Lower leg skin (tissue), 3 donors: Measurements from ENCODE around the gene FKBP6.

Experiments
- POLR2A ChIP-seq, 2 donors: fragments of 450-650 bp; IDR thresholded peaks; one replicate each; pipeline ENCODE4 v1.6.1; 2016 to 2017; ENCODE audit warnings: antibody characterized with exemption in 2 of 2, mild to moderate bottlenecking in 1 of 2, moderate library complexity in 1 of 2
- TF ChIP-seq, protein P1 (sequence below), 3 donors: fragments of 450-650 bp; IDR thresholded peaks; one replicate each; pipeline ENCODE4 v1.5.1; 2016; ENCODE audit warnings: antibody characterized with exemption in 3 of 3, mild to moderate bottlenecking in 3 of 3, moderate library complexity in 2 of 3

DNA sequence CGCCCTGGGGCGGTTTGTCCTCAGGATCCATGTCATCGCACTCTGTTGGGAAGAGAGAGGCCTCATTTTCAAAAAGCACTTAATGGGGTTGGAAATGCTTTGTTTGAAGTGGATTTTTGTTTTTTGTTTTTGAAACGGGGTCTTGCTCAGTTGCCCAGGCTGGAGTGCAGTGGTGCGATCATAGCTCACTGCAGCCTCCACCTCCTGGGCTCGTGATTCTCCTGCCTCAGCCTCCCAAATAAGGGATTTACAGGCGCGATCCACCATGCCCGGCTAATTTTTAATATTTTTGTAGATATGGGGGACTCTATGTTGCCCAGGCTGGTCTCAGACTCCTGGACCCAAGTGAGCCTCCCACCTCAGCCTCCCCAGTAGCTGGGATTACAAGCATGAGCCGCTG lies 735 bp downstream of the FKBP6 start:
- TF ChIP-seq, protein P1, sequence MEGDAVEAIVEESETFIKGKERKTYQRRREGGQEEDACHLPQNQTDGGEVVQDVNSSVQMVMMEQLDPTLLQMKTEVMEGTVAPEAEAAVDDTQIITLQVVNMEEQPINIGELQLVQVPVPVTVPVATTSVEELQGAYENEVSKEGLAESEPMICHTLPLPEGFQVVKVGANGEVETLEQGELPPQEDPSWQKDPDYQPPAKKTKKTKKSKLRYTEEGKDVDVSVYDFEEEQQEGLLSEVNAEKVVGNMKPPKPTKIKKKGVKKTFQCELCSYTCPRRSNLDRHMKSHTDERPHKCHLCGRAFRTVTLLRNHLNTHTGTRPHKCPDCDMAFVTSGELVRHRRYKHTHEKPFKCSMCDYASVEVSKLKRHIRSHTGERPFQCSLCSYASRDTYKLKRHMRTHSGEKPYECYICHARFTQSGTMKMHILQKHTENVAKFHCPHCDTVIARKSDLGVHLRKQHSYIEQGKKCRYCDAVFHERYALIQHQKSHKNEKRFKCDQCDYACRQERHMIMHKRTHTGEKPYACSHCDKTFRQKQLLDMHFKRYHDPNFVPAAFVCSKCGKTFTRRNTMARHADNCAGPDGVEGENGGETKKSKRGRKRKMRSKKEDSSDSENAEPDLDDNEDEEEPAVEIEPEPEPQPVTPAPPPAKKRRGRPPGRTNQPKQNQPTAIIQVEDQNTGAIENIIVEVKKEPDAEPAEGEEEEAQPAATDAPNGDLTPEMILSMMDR (IDR thresholded peaks at IDR 0.05), result no peak
- no peak for TF ChIP-seq POLR2A (IDR thresholded peaks at IDR 0.05)
